Measurements from ENCODE around the gene FGF10.

FGF10 gene

GRCh38 chr5:44389090-44389822, at the start of gene FGF10:
Gene FGF10, minus strand, starts transcription at chr5:44389420. Its CDS starts 738 bp downstream, at chr5:44388682.
- peak; percentile 54 for DNase-seq

GRCh38 chr5:44426944-44427343, 37.7 kb upstream of the FGF10 start:
- DNase-seq = no peak

- DNase-seq = no peak
These were observed 23.1 kb upstream of the FGF10 start for GRCh38 chr5:44412286-44412685.

GRCh38 chr5:44402084-44402483, 12.9 kb upstream of the FGF10 start:
- no peak for DNase-seq

GRCh38 chr5:44401611-44402010, 12.4 kb upstream of the FGF10 start:
- DNase-seq = no peak

- DNase-seq = no peak
These were observed 9.2 kb upstream of the FGF10 start for GRCh38 chr5:44398382-44398781.

- no peak for DNase-seq
These were observed 7.1 kb upstream of the FGF10 start for GRCh38 chr5:44396312-44396711.

GRCh38 chr5:44390351-44390750, 1.1 kb upstream of the FGF10 start:
- DNase-seq = no peak

GRCh38 chr5:44389823-44390143, 563 bp upstream of the FGF10 start:
- DNase-seq = peak; percentile 51

- no peak for DNase-seq
These were observed 715 bp downstream of the FGF10 start for GRCh38 chr5:44388321-44389089.

GRCh38 chr5:44387921-44388320, 1.3 kb downstream of the FGF10 start:
- DNase-seq = no peak

GRCh38 chr5:44387406-44387805, 1.8 kb downstream of the FGF10 start:
- DNase-seq = no peak

- DNase-seq = no peak
These were observed 3.8 kb downstream of the FGF10 start for GRCh38 chr5:44385291-44385900.

- DNase-seq = no peak
These were observed 4.4 kb downstream of the FGF10 start for GRCh38 chr5:44384816-44385215.

GRCh38 chr5:44382894-44383293, 6.3 kb downstream of the FGF10 start:
- DNase-seq = no peak

- DNase-seq = no peak
These were observed 12.2 kb downstream of the FGF10 start for GRCh38 chr5:44377057-44377456.

- DNase-seq = no peak
These were observed 17.2 kb downstream of the FGF10 start for GRCh38 chr5:44372028-44372427.

- no peak for DNase-seq
These were observed 22.0 kb downstream of the FGF10 start for GRCh38 chr5:44367203-44367602.

GRCh38 chr5:44365345-44365744, 23.9 kb downstream of the FGF10 start:
- DNase-seq = no peak

GRCh38 chr5:44364097-44364496, 25.1 kb downstream of the FGF10 start:
- no peak for DNase-seq

GRCh38 chr5:44361342-44362001, 27.7 kb downstream of the FGF10 start:
- no peak for DNase-seq

- no peak for DNase-seq
These were observed 28.3 kb downstream of the FGF10 start for GRCh38 chr5:44360919-44361318.

GRCh38 chr5:44358421-44358820, 30.8 kb downstream of the FGF10 start:
- DNase-seq = no peak

- DNase-seq = no peak
These were observed 33.0 kb downstream of the FGF10 start for GRCh38 chr5:44356231-44356630.

Data from NCI-H524 treated with DMSO at 0.1 percent for 48 hours (cell line).